Measurements from ENCODE around the gene DPP10. TPM values are rescaled to one million over a fixed set of nuclear protein-coding genes. Genes with fewer than 3 reads are reported as not detected.

The DPP10 gene
- total RNA-seq, 4 donors from 2014 or later = 1.9 to 8.3 (median 2.9) TPM

- Histone ChIP-seq H3K36me3 (no peaks in the 10 kb centered on the region), H3K27ac (no peak overlapping the region), H3K27me3 (no peaks in the 10 kb centered on the region), H3K4me3 (no peak overlapping the region), H3K4me1 (no peaks in the 10 kb centered on the region), H3K9me3 (no peaks in the 10 kb centered on the region)
- DNase-seq = no peak
- TF ChIP-seq CTCF (IDR thresholded peaks at IDR 0.05) = no peak
- no peak for TF ChIP-seq POLR2A (IDR thresholded peaks at IDR 0.05)
Measured at GRCh38 chr2:115219296-115219695, 776.9 kb downstream of the DPP10 start.

GRCh38 chr2:115234186-115234585 is 791.7 kb downstream of the DPP10 start:
- TF ChIP-seq CTCF (IDR thresholded peaks at IDR 0.05) (no peak), POLR2A (IDR thresholded peaks at IDR 0.05) (no peak)
- H3K4me1 ChIP-seq = no peaks in the 10 kb centered on the region
- DNase-seq = no peak
- no peaks in the 10 kb centered on the region for H3K9me3 ChIP-seq
- no peak overlapping the region for H3K27ac ChIP-seq
- H3K4me3 ChIP-seq = no peak overlapping the region
- no peaks in the 10 kb centered on the region for H3K27me3 ChIP-seq
- H3K36me3 ChIP-seq = no peaks in the 10 kb centered on the region

GRCh38 chr2:115234737-115235136 is 792.3 kb downstream of the DPP10 start:
- no peaks in the 10 kb centered on the region for H3K27me3 ChIP-seq
- no peaks in the 10 kb centered on the region for H3K36me3 ChIP-seq
- no peaks in the 10 kb centered on the region for H3K9me3 ChIP-seq
- no peak overlapping the region for H3K4me3 ChIP-seq
- H3K4me1 ChIP-seq = no peaks in the 10 kb centered on the region
- no peak overlapping the region for H3K27ac ChIP-seq
- TF ChIP-seq CTCF (IDR thresholded peaks at IDR 0.05) (no peak), POLR2A (IDR thresholded peaks at IDR 0.05) (no peak)
- no peak for DNase-seq

GRCh38 chr2:115248066-115248465 is 805.6 kb downstream of the DPP10 start:
- H3K4me3 ChIP-seq = no peak overlapping the region
- TF ChIP-seq POLR2A (IDR thresholded peaks at IDR 0.05) (no peak), CTCF (IDR thresholded peaks at IDR 0.05) (no peak)

GRCh38 chr2:115277366-115277765 is 834.9 kb downstream of the DPP10 start:
- H3K27me3 ChIP-seq = no peaks in the 10 kb centered on the region
- H3K9me3 ChIP-seq = no peaks in the 10 kb centered on the region
- H3K36me3 ChIP-seq = no peaks in the 10 kb centered on the region
- no peak overlapping the region for H3K27ac ChIP-seq
- no peak for DNase-seq
- no peaks in the 10 kb centered on the region for H3K4me1 ChIP-seq
- TF ChIP-seq CTCF (IDR thresholded peaks at IDR 0.05) (no peak), POLR2A (IDR thresholded peaks at IDR 0.05) (no peak)
- H3K4me3 ChIP-seq = no peak overlapping the region

More at GRCh38 chr2:115248066-115248465, 805.6 kb downstream of the DPP10 start:
- no peak overlapping the region for H3K27ac ChIP-seq
- H3K9me3 ChIP-seq = no peaks in the 10 kb centered on the region
- no peaks in the 10 kb centered on the region for H3K27me3 ChIP-seq
- H3K36me3 ChIP-seq = no peaks in the 10 kb centered on the region
- DNase-seq = no peak
- no peaks in the 10 kb centered on the region for H3K4me1 ChIP-seq

- no peak for DNase-seq
- Histone ChIP-seq H3K27ac (no peak overlapping the region), H3K4me1 (no peaks in the 10 kb centered on the region), H3K4me3 (no peak overlapping the region), H3K9me3 (no peaks in the 10 kb centered on the region), H3K27me3 (no peaks in the 10 kb centered on the region), H3K36me3 (no peaks in the 10 kb centered on the region)
- TF ChIP-seq CTCF (IDR thresholded peaks at IDR 0.05) = no peak
- TF ChIP-seq POLR2A (IDR thresholded peaks at IDR 0.05) = no peak
Measured at GRCh38 chr2:115285416-115285815, 843.0 kb downstream of the DPP10 start.
